ENCODE results near the gene SQOR.

The SQOR gene

DNA sequence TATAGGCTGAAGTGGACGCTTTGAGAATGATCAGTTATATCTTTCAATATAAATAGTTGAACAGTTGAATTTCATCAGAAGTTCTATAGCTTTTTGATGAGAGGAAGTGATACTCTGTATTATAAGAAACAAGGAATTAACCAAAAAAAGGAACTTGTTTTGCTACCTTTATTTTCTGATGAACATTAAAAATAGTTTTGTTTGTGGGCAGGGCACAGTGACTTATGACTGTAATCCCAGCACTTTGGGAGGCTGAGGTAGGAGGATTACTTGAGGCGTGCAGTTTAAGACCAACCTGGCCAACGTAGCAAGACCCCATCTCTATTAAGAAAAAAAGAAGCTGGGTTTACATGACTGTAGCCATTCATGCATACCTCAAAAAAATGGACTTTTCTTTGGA is 30.9 kb upstream of the SQOR start:
- no peak overlapping the region for H3K4me3 ChIP-seq (ENCODE audit: low read length)

DNA sequence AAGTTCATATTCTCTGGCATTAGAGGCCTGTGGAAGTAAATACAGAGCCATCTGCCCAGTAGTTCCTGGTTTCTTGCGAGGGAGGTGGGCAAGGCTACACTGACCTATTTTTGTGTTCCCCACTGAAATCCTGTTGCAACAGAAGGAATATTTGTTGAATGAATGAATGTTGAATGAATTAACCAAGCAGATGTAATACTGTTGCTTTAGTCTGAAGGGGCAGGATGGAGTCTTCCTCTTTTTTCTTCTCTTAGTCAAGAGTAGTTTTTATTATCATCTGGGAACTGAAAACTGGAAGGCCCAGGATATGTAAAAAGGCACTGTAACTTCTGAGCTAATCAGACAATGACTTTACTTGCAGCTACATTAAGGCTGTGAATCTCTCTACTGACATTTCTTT is 30.5 kb upstream of the SQOR start:
- Histone ChIP-seq H3K4me3 (ENCODE audit: low read length) (no peak overlapping the region), H3K36me3 (ENCODE audit: insufficient read depth, low read depth, low read length) (peaks cover 25% of the 10 kb centered on the region), H3K27me3 (ENCODE audit: insufficient read depth, low read length) (no peaks in the 10 kb centered on the region), H3K27ac (ENCODE audit: low read length) (no peak overlapping the region), H3K9ac (ENCODE audit: low read depth, low read length) (no peak overlapping the region), H3K9me3 (ENCODE audit: insufficient read depth, low read depth, low read length) (no peaks in the 10 kb centered on the region), H3K4me1 (ENCODE audit: insufficient read depth, low read length) (no peaks in the 10 kb centered on the region)

More for the DNA sequence above, 30.9 kb upstream of the SQOR start:
- Histone ChIP-seq H3K27me3 (ENCODE audit: insufficient read depth, low read length) (no peaks in the 10 kb centered on the region), H3K27ac (ENCODE audit: low read length) (no peak overlapping the region), H3K36me3 (ENCODE audit: insufficient read depth, low read depth, low read length) (peaks cover 25% of the 10 kb centered on the region), H3K9me3 (ENCODE audit: insufficient read depth, low read depth, low read length) (no peaks in the 10 kb centered on the region), H3K9ac (ENCODE audit: low read depth, low read length) (no peak overlapping the region), H3K4me1 (ENCODE audit: insufficient read depth, low read length) (no peaks in the 10 kb centered on the region)

DNA sequence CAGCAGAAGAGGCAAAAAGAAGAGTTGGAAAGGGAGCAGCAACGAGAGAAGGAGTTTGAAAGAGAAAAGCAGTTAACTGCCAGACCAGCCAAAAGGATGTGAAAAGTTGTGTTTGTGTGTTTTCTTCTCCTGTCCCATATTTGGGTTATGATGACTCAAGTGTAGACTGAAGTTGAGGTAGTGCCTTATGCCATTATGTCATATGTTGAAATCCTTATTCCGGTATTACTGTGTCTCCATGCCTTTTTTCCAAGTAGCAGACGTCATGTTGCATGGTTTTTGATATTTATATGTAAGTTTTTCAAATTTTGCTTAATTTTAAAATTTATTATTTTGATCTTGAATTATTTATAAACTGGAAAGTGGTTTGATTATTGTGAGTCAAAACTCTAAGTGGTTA is 28.4 kb upstream of the SQOR start:
- H3K27ac ChIP-seq (ENCODE audit: low read length) = no peak overlapping the region
- H3K9me3 ChIP-seq (ENCODE audit: insufficient read depth, low read depth, low read length) = no peaks in the 10 kb centered on the region
- no peak overlapping the region for H3K4me3 ChIP-seq (ENCODE audit: low read length)
- H3K9ac ChIP-seq (ENCODE audit: low read depth, low read length) = no peak overlapping the region
- no peaks in the 10 kb centered on the region for H3K27me3 ChIP-seq (ENCODE audit: insufficient read depth, low read length)
- no peaks in the 10 kb centered on the region for H3K4me1 ChIP-seq (ENCODE audit: insufficient read depth, low read length)
- H3K36me3 ChIP-seq (ENCODE audit: insufficient read depth, low read depth, low read length) = peaks cover 25% of the 10 kb centered on the region

DNA sequence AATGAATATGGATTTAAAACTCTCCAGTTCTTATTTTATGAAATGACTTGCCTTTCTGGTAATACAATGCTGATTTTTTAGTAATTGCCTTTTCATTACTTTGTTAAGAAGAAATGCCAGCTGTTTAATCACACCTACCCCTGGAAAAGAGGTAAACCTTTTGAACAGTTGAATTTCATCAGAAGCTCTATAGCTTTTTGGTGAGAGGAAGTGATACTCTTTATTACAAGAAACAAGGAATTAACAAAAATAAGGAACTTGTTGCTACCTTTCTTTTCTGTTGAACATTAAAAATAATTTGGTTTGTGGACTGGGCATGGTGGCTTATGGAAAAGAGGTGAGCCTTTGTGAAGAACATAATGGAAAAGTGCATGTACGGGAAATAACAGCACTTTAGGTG is 28.0 kb upstream of the SQOR start:
- H3K9ac ChIP-seq (ENCODE audit: low read depth, low read length) = no peak overlapping the region
- no peaks in the 10 kb centered on the region for H3K9me3 ChIP-seq (ENCODE audit: insufficient read depth, low read depth, low read length)
- H3K27me3 ChIP-seq (ENCODE audit: insufficient read depth, low read length) = no peaks in the 10 kb centered on the region
- no peak overlapping the region for H3K27ac ChIP-seq (ENCODE audit: low read length)
- peaks cover 25% of the 10 kb centered on the region for H3K36me3 ChIP-seq (ENCODE audit: insufficient read depth, low read depth, low read length)
- no peaks in the 10 kb centered on the region for H3K4me1 ChIP-seq (ENCODE audit: insufficient read depth, low read length)
- no peak overlapping the region for H3K4me3 ChIP-seq (ENCODE audit: low read length)

DNA sequence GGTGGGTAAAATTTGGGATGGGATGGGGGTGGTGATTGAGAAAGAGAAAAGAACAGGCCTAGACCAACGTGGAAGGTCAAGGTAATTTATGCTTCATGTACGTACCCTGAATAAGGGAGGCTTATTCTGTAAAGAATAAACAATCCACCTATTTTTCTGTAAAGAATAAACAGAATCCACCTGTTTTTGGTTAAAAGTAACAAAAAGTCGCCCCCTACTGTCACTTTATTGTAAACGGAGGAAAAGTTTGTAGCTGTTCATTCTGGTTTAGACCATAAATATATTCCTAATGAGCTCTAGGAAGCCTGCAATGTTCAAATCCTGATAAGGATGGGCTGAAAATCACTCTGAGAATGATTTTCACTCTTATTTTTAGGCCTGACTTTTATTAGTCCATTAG is 23.5 kb upstream of the SQOR start:
- H3K9ac ChIP-seq (ENCODE audit: low read depth, low read length) = no peak overlapping the region
- no peaks in the 10 kb centered on the region for H3K9me3 ChIP-seq (ENCODE audit: insufficient read depth, low read depth, low read length)
- no peak overlapping the region for H3K27ac ChIP-seq (ENCODE audit: low read length)
- no peaks in the 10 kb centered on the region; the same call in 1 of the 2 replicates for H3K4me1 ChIP-seq (ENCODE audit: insufficient read depth, low read length)
- H3K27me3 ChIP-seq (ENCODE audit: insufficient read depth, low read length) = no peaks in the 10 kb centered on the region
- no peak overlapping the region for H3K4me3 ChIP-seq (ENCODE audit: low read length)
- peaks cover 12% of the 10 kb centered on the region for H3K36me3 ChIP-seq (ENCODE audit: insufficient read depth, low read depth, low read length)

DNA sequence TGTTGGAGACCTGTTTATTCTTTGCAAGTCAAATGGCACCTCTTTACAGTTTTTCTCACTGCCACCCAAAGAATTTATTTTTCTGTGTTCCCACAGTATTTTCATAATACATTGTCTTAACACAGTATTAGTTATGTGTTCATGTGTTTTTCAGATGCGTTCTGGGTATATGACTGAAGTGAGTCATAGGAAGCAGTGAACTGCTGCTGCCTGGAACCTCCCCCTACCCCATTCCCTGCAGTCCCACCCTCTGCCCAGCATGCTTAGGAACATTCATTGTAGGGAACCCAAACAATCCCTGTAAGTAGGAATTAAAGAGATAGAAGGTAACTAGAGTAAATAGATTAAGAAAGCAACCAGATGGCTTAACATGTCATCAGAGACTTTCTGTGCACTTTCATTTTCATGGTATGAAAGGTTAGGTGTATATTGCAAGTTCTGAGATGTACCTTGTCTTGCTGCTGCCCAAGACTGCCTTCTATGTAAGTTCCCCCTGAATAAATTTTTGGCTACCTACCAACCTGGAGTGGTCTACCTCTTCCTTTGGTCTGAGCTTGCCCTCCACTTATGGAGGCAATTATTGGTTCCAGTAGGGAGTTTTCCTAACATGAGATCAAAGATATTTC is 21.9 kb upstream of the SQOR start:
- H3K4me1 ChIP-seq (ENCODE audit: insufficient read depth, low read length) = peaks cover 4% of the 10 kb centered on the region; the same call in 1 of the 2 replicates

DNA sequence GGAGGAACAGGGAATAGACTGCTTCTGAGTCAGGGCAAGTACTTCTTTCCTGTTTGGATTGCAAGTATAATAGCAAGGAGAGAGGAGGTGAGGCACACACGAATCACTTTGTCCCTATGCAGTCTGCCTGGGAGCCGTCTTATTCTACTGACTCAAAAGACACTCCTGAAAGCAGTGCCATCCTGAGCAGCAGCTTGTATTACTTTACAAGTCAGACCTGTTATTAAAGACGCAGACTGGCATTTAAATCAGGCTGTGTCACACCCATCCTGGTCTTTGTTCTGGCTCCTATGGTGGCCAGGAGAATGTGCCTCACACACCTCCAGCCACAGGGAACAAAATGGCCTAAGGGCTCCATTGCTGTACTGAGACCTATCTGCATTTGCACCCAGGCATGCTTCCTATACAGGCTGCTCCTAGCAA is 17.9 kb upstream of the SQOR start:
- H3K27me3 ChIP-seq (ENCODE audit: insufficient read depth, low read length) = no peaks in the 10 kb centered on the region
- no peak overlapping the region for H3K27ac ChIP-seq (ENCODE audit: low read length)
- peaks cover 4% of the 10 kb centered on the region; the same call in 1 of the 2 replicates for H3K4me1 ChIP-seq (ENCODE audit: insufficient read depth, low read length)
- H3K4me3 ChIP-seq (ENCODE audit: low read length) = no peak overlapping the region
- no peaks in the 10 kb centered on the region for H3K9me3 ChIP-seq (ENCODE audit: insufficient read depth, low read depth, low read length)
- H3K36me3 ChIP-seq (ENCODE audit: insufficient read depth, low read depth, low read length) = no peaks in the 10 kb centered on the region
- no peak overlapping the region for H3K9ac ChIP-seq (ENCODE audit: low read depth, low read length)

More for the DNA sequence above, 21.9 kb upstream of the SQOR start:
- Histone ChIP-seq H3K36me3 (ENCODE audit: insufficient read depth, low read depth, low read length) (0 out of 2 replicates have a peak, but pooled peaks cover under 1% of the 10 kb centered on the region), H3K27me3 (ENCODE audit: insufficient read depth, low read length) (no peaks in the 10 kb centered on the region), H3K9me3 (ENCODE audit: insufficient read depth, low read depth, low read length) (no peaks in the 10 kb centered on the region), H3K4me3 (ENCODE audit: low read length) (no peak overlapping the region), H3K27ac (ENCODE audit: low read length) (no peak overlapping the region), H3K9ac (ENCODE audit: low read depth, low read length) (no peak overlapping the region)

DNA sequence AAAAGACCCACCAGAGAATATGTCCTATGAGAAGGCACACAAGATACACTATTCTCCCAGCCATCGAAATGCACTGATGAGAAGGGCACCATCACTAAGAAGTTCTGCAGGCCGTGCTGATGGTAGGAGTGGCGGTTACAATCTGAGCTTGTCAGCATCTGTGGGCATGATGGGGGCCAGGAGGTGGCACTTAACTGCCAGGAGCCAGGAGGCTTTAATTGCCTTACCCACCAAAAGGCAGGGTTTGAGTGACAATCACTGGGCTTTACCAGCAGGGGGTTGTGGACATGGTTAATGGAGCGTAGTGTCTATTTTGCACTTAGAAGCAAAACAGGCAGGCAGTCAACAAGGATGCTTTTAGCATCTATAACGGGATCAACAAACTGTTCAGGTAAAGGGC is 16.0 kb upstream of the SQOR start:
- Histone ChIP-seq H3K9me3 (ENCODE audit: insufficient read depth, low read depth, low read length) (no peaks in the 10 kb centered on the region), H3K27ac (ENCODE audit: low read length) (no peak overlapping the region), H3K4me1 (ENCODE audit: insufficient read depth, low read length) (peaks cover 4% of the 10 kb centered on the region; the same call in 1 of the 2 replicates), H3K9ac (ENCODE audit: low read depth, low read length) (no peak overlapping the region), H3K4me3 (ENCODE audit: low read length) (no peak overlapping the region), H3K27me3 (ENCODE audit: insufficient read depth, low read length) (no peaks in the 10 kb centered on the region), H3K36me3 (ENCODE audit: insufficient read depth, low read depth, low read length) (no peaks in the 10 kb centered on the region)

DNA sequence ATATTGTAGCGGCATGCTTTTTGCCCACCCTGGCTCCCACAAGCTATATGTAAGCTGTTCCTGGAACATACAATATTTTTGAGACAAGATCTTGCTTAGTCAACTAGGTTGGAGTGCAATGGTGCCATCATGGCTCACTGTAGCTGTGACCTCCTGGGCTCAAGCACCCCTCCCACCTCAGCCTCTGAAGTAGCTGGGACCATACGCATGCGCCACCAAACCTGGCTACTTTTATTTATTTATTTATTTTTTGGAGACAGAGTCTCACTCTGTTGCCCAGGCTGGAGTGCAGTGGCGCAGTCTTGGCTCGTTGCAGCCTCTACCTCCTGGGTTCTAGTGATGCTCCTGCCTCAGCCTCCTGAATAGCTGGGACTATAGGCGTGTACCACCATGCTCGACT is 6.7 kb upstream of the SQOR start:
- Histone ChIP-seq H3K4me1 (ENCODE audit: insufficient read depth, low read length) (no peaks in the 10 kb centered on the region), H3K4me3 (ENCODE audit: low read length) (no peak overlapping the region), H3K36me3 (ENCODE audit: insufficient read depth, low read depth, low read length) (no peaks in the 10 kb centered on the region), H3K27me3 (ENCODE audit: insufficient read depth, low read length) (peaks cover 11% of the 10 kb centered on the region), H3K27ac (ENCODE audit: low read length) (no peak overlapping the region), H3K9ac (ENCODE audit: low read depth, low read length) (no peak overlapping the region), H3K9me3 (ENCODE audit: insufficient read depth, low read depth, low read length) (peaks cover 20% of the 10 kb centered on the region; the same call in 1 of the 2 replicates)

DNA sequence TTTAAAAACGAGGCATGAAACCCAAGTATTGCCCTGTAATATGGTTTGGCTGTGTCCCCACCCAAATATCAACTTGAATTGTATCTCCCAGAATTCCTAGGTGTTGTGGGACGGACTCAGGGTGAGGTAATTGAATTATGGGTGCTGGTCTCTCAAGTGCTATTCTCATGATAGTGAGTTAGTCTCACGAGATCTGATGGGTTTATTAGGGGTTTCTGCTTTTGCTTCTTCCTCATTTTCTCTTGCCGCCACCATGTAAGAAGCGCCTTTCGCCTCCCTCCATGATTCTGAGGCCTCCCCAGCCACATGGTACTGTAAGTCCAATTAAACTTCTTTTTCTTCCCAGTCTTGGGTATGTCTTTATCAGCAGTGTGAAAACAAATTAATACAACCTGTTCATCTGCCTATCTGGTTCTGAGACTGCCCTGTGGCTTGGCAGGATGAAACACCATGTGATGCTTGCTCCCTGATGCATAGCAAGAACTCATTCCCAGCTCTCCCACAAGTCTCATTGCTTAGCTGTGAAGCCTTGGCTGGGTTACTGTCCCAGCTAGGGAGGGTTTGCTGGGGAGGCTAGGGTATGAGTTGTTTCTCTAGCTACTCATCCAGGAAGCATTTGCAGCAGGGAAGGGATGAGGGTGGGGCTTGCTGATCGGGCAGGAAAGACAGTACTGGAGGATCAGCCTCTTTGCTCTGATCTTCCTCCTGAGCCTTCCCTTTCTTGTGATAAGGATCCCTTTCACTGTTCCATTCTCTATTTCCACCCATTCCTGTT is 3.7 kb upstream of the SQOR start:
- Histone ChIP-seq H3K4me3 (ENCODE audit: low read length) (no peak overlapping the region), H3K9ac (ENCODE audit: low read depth, low read length) (no peak overlapping the region), H3K27ac (ENCODE audit: low read length) (no peak overlapping the region), H3K4me1 (ENCODE audit: insufficient read depth, low read length) (no peaks in the 10 kb centered on the region; the same call in 1 of the 2 replicates), H3K27me3 (ENCODE audit: insufficient read depth, low read length) (peaks cover 40% of the 10 kb centered on the region), H3K9me3 (ENCODE audit: insufficient read depth, low read depth, low read length) (peaks cover 14% of the 10 kb centered on the region; the same call in 1 of the 2 replicates), H3K36me3 (ENCODE audit: insufficient read depth, low read depth, low read length) (no peaks in the 10 kb centered on the region)

DNA sequence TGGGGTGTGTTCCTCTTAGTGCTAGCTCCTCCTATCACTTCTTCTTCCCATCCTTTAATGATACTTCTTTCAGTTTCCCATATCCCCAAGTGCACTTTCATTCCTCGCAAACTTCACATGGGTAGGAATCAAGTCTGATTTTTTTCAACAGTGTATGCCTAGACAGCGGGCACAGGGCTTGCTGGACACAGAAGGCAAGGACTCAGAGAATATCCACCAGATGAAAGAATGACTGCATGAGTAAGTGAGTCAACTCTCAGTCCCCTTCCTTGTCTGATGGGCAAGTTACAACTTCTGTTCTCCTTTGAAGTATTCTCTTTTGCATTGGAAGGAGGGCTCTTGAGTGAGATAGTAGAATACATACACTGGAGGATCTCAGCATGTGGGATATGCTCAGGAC is 3.1 kb upstream of the SQOR start:
- Histone ChIP-seq H3K9me3 (ENCODE audit: insufficient read depth, low read depth, low read length) (peaks cover 11% of the 10 kb centered on the region; the same call in 1 of the 2 replicates), H3K4me1 (ENCODE audit: insufficient read depth, low read length) (no peaks in the 10 kb centered on the region; the same call in 1 of the 2 replicates), H3K27ac (ENCODE audit: low read length) (no peak overlapping the region), H3K4me3 (ENCODE audit: low read length) (no peak overlapping the region), H3K27me3 (ENCODE audit: insufficient read depth, low read length) (peaks cover 47% of the 10 kb centered on the region), H3K9ac (ENCODE audit: low read depth, low read length) (no peak overlapping the region), H3K36me3 (ENCODE audit: insufficient read depth, low read depth, low read length) (no peaks in the 10 kb centered on the region)

- no peaks in the 10 kb centered on the region for H3K36me3 ChIP-seq (ENCODE audit: insufficient read depth, low read depth, low read length)
- peak overlapping the region; percentile 74 for H3K4me3 ChIP-seq (ENCODE audit: low read length)
- no peaks in the 10 kb centered on the region for H3K9me3 ChIP-seq (ENCODE audit: insufficient read depth, low read depth, low read length)
- H3K4me1 ChIP-seq (ENCODE audit: insufficient read depth, low read length) = no peaks in the 10 kb centered on the region; the same call in 1 of the 2 replicates
- H3K27me3 ChIP-seq (ENCODE audit: insufficient read depth, low read length) = peaks cover 53% of the 10 kb centered on the region
- no peak overlapping the region for H3K27ac ChIP-seq (ENCODE audit: low read length)
- H3K9ac ChIP-seq (ENCODE audit: low read depth, low read length) = no peak overlapping the region
These were observed 386 bp downstream of the SQOR start for GRCh38 chr15:45635191-45635638.

Data from iPS-20b (cell line).